GM12875 (cell line): ENCODE measurements around the gene GMCL2.
"Not testable (repeated sequence)": the region's sequence is repeated elsewhere in the genome, so short reads cannot be mapped to it uniquely, and the experiment has no call there.

Experiments
- H3K4me3 ChIP-seq: one replicate; pipeline ENCODE4 v1.5.1; 2011; ENCODE audit warnings: low read depth, low read length, control low read depth
- CTCF ChIP-seq: IDR thresholded peaks from 2 replicates; pipeline ENCODE4 v1.5.1; 2011; ENCODE audit warnings: low read depth, mild to moderate bottlenecking, control low read depth, inconsistent platforms, low read length, moderate library complexity, borderline replicate concordance; ENCODE audit not compliant: insufficient read depth

Gene GMCL2

GRCh38 chr5:178201221-178201926 is 14.2 kb upstream of the GMCL2 start:
- no peak overlapping the region for H3K4me3 ChIP-seq
- no peak for TF ChIP-seq CTCF

- no peak for TF ChIP-seq CTCF
These were observed 12.6 kb upstream of the GMCL2 start for GRCh38 chr5:178199581-178200434.

GRCh38 chr5:178198706-178199105 is 11.5 kb upstream of the GMCL2 start:
- H3K4me3 ChIP-seq, result no peak overlapping the region
- no peak for TF ChIP-seq CTCF

More at GRCh38 chr5:178199581-178200434, 12.6 kb upstream of the GMCL2 start:
- no peak overlapping the region for H3K4me3 ChIP-seq

- H3K4me3 ChIP-seq, result not testable (repeated sequence)
These were observed 11.0 kb upstream of the GMCL2 start for GRCh38 chr5:178198151-178198550.

- peak; percentile 63 for TF ChIP-seq CTCF
- no peak overlapping the region for H3K4me3 ChIP-seq
These were observed 9.8 kb upstream of the GMCL2 start for GRCh38 chr5:178196986-178197385.

- no peak for TF ChIP-seq CTCF
- no peak overlapping the region for H3K4me3 ChIP-seq
These were observed 9.2 kb upstream of the GMCL2 start for GRCh38 chr5:178196281-178196812.

- TF ChIP-seq CTCF, result no peak
These were observed 6.9 kb upstream of the GMCL2 start for GRCh38 chr5:178194026-178194425.

More at GRCh38 chr5:178194026-178194425, 6.9 kb upstream of the GMCL2 start:
- H3K4me3 ChIP-seq, result no peak overlapping the region
